SK-N-SH (cell line): ENCODE results near the gene PAN2. TPM values are rescaled to one million over a fixed set of nuclear protein-coding genes. Genes with fewer than 3 reads are reported as not detected.

Experiments
- CTCF ChIA-PET: fragments of 300-600, 350-600 bp; formaldehyde crosslinking; extraction: SDS; loops from one replicate; lab custom pipeline; 2021; lab: Yijun Ruan, JAX
- POLR2A ChIA-PET: fragments of 350-600 bp; sonication (Branson Sonifier 250); formaldehyde crosslinking; extraction: SDS; loops from one replicate; lab custom pipeline; 2020; ENCODE audit warnings: antibody characterized with exemption, inconsistent platforms; lab: Yijun Ruan, JAX
- DNase-seq: peaks from one replicate; pipeline ENCODE4 v3.0.0; 2012
- H2AFZ ChIP-seq: fragments of 200-600 bp; sonication (generic); 2 replicates; pipeline ENCODE4 v1.8.1; 2016; ENCODE audit warnings: antibody characterized with exemption, mild to moderate bottlenecking, low read depth
- H3F3A ChIP-seq: fragments of 200-600 bp; sonication (generic); replicated peaks from 2 replicates; pipeline ENCODE3; 2016; ENCODE audit warnings: antibody characterized with exemption, mild to moderate bottlenecking; ENCODE audit not compliant: insufficient read depth
- H3K27ac ChIP-seq, 2 experiments: fragments of 200-500 bp in 1 of 2; fragments of 200-600 bp in 1 of 2; sonication (Bioruptor generic) in 1 of 2; sonication (generic), shearing (Covaris generic) in 1 of 2; 2 replicates each; pipeline versions ENCODE4 v1.5.1 to v1.6.1; 2014 to 2016; ENCODE audit warnings: low read depth in 2 of 2, inconsistent platforms in 1 of 2, low read length in 1 of 2, mild to moderate bottlenecking in 1 of 2, mixed read lengths in 1 of 2
- H3K27me3 ChIP-seq: fragments of 200-600 bp; sonication (generic), shearing (Covaris generic); 2 replicates; pipeline ENCODE4 v1.6.1; 2016; ENCODE audit warnings: mixed run types; ENCODE audit not compliant: insufficient read depth
- H3K36me3 ChIP-seq, 2 experiments: fragments of 200-500 bp in 1 of 2; fragments of 200-600 bp in 1 of 2; sonication (Bioruptor generic) in 1 of 2; sonication (generic) in 1 of 2; replicated peaks in 1 of 2; 2 replicates each; pipeline versions ENCODE3 to v1.5.1; 2014 to 2016; ENCODE audit warnings: low read length in 1 of 2, mild to moderate bottlenecking in 1 of 2; ENCODE audit not compliant: insufficient read depth in 2 of 2, control insufficient read depth in 1 of 2
- H3K4me1 ChIP-seq, 2 experiments: fragments of 200-500 bp in 1 of 2; fragments of 200-600 bp in 1 of 2; sonication (Bioruptor generic) in 1 of 2; sonication (generic), shearing (Covaris generic) in 1 of 2; 2 replicates each; pipeline versions ENCODE4 v1.5.1 to v1.6.1; 2014 to 2016; ENCODE audit warnings: low read depth in 1 of 2, low read length in 1 of 2, mixed run types in 1 of 2; ENCODE audit not compliant: insufficient read depth in 2 of 2, control insufficient read depth in 1 of 2
- H3K4me2 ChIP-seq: fragments of 200-600 bp; sonication (generic), shearing (Covaris generic); 2 replicates; pipeline ENCODE4 v1.6.1; 2017; ENCODE audit warnings: mixed run types
- H3K4me3 ChIP-seq, 2 experiments: fragments of 200-500 bp in 1 of 2; fragments of 200-600 bp in 1 of 2; sonication (Bioruptor generic) in 1 of 2; sonication (generic), shearing (Covaris generic) in 1 of 2; 2 replicates each; pipeline versions ENCODE4 v1.5.1 to v1.8.1; 2014 to 2016; ENCODE audit warnings: low read depth in 2 of 2, inconsistent platforms in 1 of 2, low read length in 1 of 2, mild to moderate bottlenecking in 1 of 2, mixed read lengths in 1 of 2, moderate library complexity in 1 of 2
- H3K79me2 ChIP-seq: fragments of 200-600 bp; sonication (generic); 2 replicates; pipeline ENCODE4 v1.8.1; 2017; ENCODE audit warnings: mild to moderate bottlenecking; ENCODE audit not compliant: insufficient read depth
- H3K9ac ChIP-seq: fragments of 200-600 bp; sonication (generic); 2 replicates; pipeline ENCODE4 v1.6.1; 2017; ENCODE audit warnings: mixed run types
- H3K9me2 ChIP-seq: fragments of 200-600 bp; sonication (generic); 2 replicates; pipeline ENCODE4 v1.6.1; 2017; ENCODE audit warnings: mixed run types
- H3K9me3 ChIP-seq: fragments of 200-600 bp; sonication (generic); 2 replicates; pipeline ENCODE4 v1.6.1; 2017; ENCODE audit warnings: mixed run types, mild to moderate bottlenecking, moderate library complexity
- H4K20me1 ChIP-seq: fragments of 200-600 bp; sonication (generic); 2 replicates; pipeline ENCODE4 v1.6.1; 2017; ENCODE audit warnings: mild to moderate bottlenecking, mixed run types; ENCODE audit not compliant: insufficient read depth
- CHD2 ChIP-seq: fragments of 150-350 bp; IDR thresholded peaks from 2 replicates; pipeline ENCODE4 v1.6.1; 2018; ENCODE audit warnings: low read length; ENCODE audit not compliant: partially characterized antibody
- ELF1 ChIP-seq: IDR thresholded peaks from 2 replicates; pipeline ENCODE4 v1.4.0; 2012
- EP300 ChIP-seq, 2 experiments: IDR thresholded peaks; 2 replicates each; pipeline versions ENCODE4 v1.4.0 to v1.6.1; 2012; ENCODE audit warnings: borderline replicate concordance in 1 of 2, low read depth in 1 of 2, low read length in 1 of 2
- FOSL2 ChIP-seq: IDR thresholded peaks from 2 replicates; pipeline ENCODE4 v1.4.0; 2012; ENCODE audit warnings: low read depth, mild to moderate bottlenecking, moderate library complexity, borderline replicate concordance
- FOXJ3 ChIP-seq: sonication (generic); formaldehyde crosslinking; IDR thresholded peaks from 2 replicates; pipeline ENCODE4 v1.5.1; 2020; ENCODE audit warnings: mild to moderate bottlenecking, missing genetic modification reagents
- FOXM1 ChIP-seq: IDR thresholded peaks from 2 replicates; pipeline ENCODE4 v1.4.0; 2012; ENCODE audit warnings: low read depth, mild to moderate bottlenecking
- GABPA ChIP-seq: IDR thresholded peaks from 2 replicates; pipeline ENCODE4 v1.4.0; 2012; ENCODE audit warnings: low read depth, mild to moderate bottlenecking
- JUND ChIP-seq: IDR thresholded peaks from 2 replicates; pipeline ENCODE4 v1.4.0; 2012
- MXI1 ChIP-seq: IDR thresholded peaks from 2 replicates; pipeline ENCODE4 v1.6.1; 2012; ENCODE audit warnings: mild to moderate bottlenecking, low read depth, low read length, improper control_type of control experiment
- NRF1 ChIP-seq: IDR thresholded peaks from 2 replicates; pipeline ENCODE4 v1.6.1; 2012; ENCODE audit warnings: low read depth, mild to moderate bottlenecking, low read length
- POLR2AphosphoS5 ChIP-seq: IDR thresholded peaks from 2 replicates; pipeline ENCODE4 v1.6.1; 2012; ENCODE audit warnings: low read depth, low read length
- RAD21 ChIP-seq: IDR thresholded peaks from 2 replicates; pipeline ENCODE4 v1.6.1; 2012; ENCODE audit warnings: mild to moderate bottlenecking, low read length
- REST ChIP-seq: IDR thresholded peaks from 2 replicates; pipeline ENCODE4 v1.6.1; 2012; ENCODE audit warnings: mild to moderate bottlenecking, low read depth, low read length, moderate library complexity
- RFX5 ChIP-seq: IDR thresholded peaks from 2 replicates; pipeline ENCODE4 v1.6.1; 2012; ENCODE audit warnings: mild to moderate bottlenecking, improper control_type of control experiment, low read length
- TAF1 ChIP-seq: IDR thresholded peaks from 2 replicates; pipeline ENCODE4 v1.6.1; 2012; ENCODE audit warnings: low read depth, mild to moderate bottlenecking, low read length, moderate library complexity, borderline replicate concordance
- YY1 ChIP-seq: IDR thresholded peaks from 2 replicates; pipeline ENCODE4 v1.4.0; 2012; ENCODE audit warnings: low read depth, mild to moderate bottlenecking
- WGBS: methylation state at CpG from one replicate; pipeline ENCODE4 v1.1.6; 2017; ENCODE audit warnings: low lambda C conversion rate; 5-methylcytosine and 5-hydroxymethylcytosine counted together
- polyA plus RNA-seq, 3 experiments: library from polyadenylated mRNA; depleted of rRNA; stranded (reverse); fragments of >200 nt; gene quantifications; 2 replicates each; pipeline ENCODE4 v1.2.3, GENCODE V29; 2012
- TF ChIP-seq, protein P1 (sequence below): fragments of 200-600 bp; sonication (generic); IDR thresholded peaks from 2 replicates; pipeline ENCODE4 v1.6.1; 2017; ENCODE audit warnings: antibody characterized with exemption, mild to moderate bottlenecking, moderate library complexity
- TF ChIP-seq, protein P2 (sequence below): IDR thresholded peaks from 2 replicates; pipeline ENCODE4 v1.4.0; 2012; ENCODE audit warnings: low read depth, borderline replicate concordance
- TF ChIP-seq, protein P3 (sequence below): fragments of 150-350 bp; IDR thresholded peaks from 2 replicates; pipeline ENCODE4 v1.6.1; 2016; ENCODE audit warnings: mild to moderate bottlenecking, low read depth, low read length
- TF ChIP-seq, protein P4 (sequence below): IDR thresholded peaks from 2 replicates; pipeline ENCODE4 v1.4.0; 2012; ENCODE audit warnings: low read depth
- TF ChIP-seq, protein P5 (sequence below): fragments of 150-350 bp; IDR thresholded peaks from 2 replicates; pipeline ENCODE4 v1.6.1; 2017; ENCODE audit warnings: antibody characterized with exemption, low read length, low read depth, borderline replicate concordance

PAN2 gene
- polyA plus RNA-seq, 1 of the 3 experiments (the other 2 are of a cell fraction): 37.1 TPM

GRCh38 chr12:56359851-56360767, 26.3 kb upstream of the PAN2 start, which contains the start of gene STAT2:
TSS of gene STAT2 (minus strand) at chr12:56360107. CDS start at chr12:56356571, 3,536 bp downstream.
- H3K79me2 ChIP-seq: peaks cover 29% of the 10 kb centered on the region
- POLR2A ChIA-PET: interaction anchor here (0.6 to 2.9 kb wide), 12 partner anchors 21 to 404 kb away, joined by 3 to 26 read pairs (median 4); partner anchors contain the start of genes CNPY2, COQ10A, PA2G4 and PAN2
- no peaks in the 10 kb centered on the region for H3K9me2 ChIP-seq
- H4K20me1 ChIP-seq: no peaks in the 10 kb centered on the region; the same call in 1 of the 2 replicates
- H3K36me3 ChIP-seq: peaks cover 15 to 16% of the 10 kb centered on the region in 2 experiments
- H3F3A ChIP-seq: peaks cover 6% of the 10 kb centered on the region
- WGBS: 2% methylated on average over 54 of the region's 54 CpGs
- H3K27ac ChIP-seq: peak within 1 kb of the TSS; percentile 79 to 80
- H3K27me3 ChIP-seq: no peaks in the 10 kb centered on the region
- peak within 1 kb of the TSS; percentile 81 to 82 for H3K4me3 ChIP-seq
- peak; percentile 93 for DNase-seq
- H3K9ac ChIP-seq: peak within 1 kb of the TSS; percentile 80
- H3K4me1 ChIP-seq: peaks cover 0 to 9% of the 10 kb centered on the region in 2 experiments; a peak in 1 of 4 replicates
- H3K9me3 ChIP-seq: no peaks in the 10 kb centered on the region
- CTCF ChIA-PET: interaction anchor here (0.6 to 1.9 kb wide), 8 partner anchors 9 to 171 kb away, joined by 3 to 7 read pairs (median 3); partner anchors contain the start of genes RNF41 and SMARCC2
- H2AFZ ChIP-seq: peak within 1 kb of the TSS; percentile 84
- peak within 1 kb of the TSS; percentile 84 for H3K4me2 ChIP-seq
- TF ChIP-seq, protein P1, sequence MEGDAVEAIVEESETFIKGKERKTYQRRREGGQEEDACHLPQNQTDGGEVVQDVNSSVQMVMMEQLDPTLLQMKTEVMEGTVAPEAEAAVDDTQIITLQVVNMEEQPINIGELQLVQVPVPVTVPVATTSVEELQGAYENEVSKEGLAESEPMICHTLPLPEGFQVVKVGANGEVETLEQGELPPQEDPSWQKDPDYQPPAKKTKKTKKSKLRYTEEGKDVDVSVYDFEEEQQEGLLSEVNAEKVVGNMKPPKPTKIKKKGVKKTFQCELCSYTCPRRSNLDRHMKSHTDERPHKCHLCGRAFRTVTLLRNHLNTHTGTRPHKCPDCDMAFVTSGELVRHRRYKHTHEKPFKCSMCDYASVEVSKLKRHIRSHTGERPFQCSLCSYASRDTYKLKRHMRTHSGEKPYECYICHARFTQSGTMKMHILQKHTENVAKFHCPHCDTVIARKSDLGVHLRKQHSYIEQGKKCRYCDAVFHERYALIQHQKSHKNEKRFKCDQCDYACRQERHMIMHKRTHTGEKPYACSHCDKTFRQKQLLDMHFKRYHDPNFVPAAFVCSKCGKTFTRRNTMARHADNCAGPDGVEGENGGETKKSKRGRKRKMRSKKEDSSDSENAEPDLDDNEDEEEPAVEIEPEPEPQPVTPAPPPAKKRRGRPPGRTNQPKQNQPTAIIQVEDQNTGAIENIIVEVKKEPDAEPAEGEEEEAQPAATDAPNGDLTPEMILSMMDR: no peak
- TF ChIP-seq GABPA (peak; percentile 86), FOXM1 (no peak; the same call in 1 of the 2 replicates), JUND (no peak), RAD21 (no peak), FOXJ3 (CRISPR knock-in tag) (no peak), NRF1 (peak; percentile 59), CHD2 (peak; percentile 63), FOSL2 (no peak), POLR2AphosphoS5 (peak; percentile 75), YY1 (peak; percentile 28; the same call in 1 of the 2 replicates), REST (no peak), TAF1 (peak; percentile 56; the same call in 1 of the 2 replicates), MXI1 (peak; percentile 99), RFX5 (peak; percentile 80; the same call in 1 of the 2 replicates), ELF1 (peak; percentile 70), EP300 (IDR thresholded peaks at IDR 0.05; ENCODE audit: borderline replicate concordance in 1 of 2, low read depth in 1 of 2, low read length in 1 of 2) (peak; percentile 3 to 60; a peak in 3 of 4 replicates)
- TF ChIP-seq, protein P2, sequence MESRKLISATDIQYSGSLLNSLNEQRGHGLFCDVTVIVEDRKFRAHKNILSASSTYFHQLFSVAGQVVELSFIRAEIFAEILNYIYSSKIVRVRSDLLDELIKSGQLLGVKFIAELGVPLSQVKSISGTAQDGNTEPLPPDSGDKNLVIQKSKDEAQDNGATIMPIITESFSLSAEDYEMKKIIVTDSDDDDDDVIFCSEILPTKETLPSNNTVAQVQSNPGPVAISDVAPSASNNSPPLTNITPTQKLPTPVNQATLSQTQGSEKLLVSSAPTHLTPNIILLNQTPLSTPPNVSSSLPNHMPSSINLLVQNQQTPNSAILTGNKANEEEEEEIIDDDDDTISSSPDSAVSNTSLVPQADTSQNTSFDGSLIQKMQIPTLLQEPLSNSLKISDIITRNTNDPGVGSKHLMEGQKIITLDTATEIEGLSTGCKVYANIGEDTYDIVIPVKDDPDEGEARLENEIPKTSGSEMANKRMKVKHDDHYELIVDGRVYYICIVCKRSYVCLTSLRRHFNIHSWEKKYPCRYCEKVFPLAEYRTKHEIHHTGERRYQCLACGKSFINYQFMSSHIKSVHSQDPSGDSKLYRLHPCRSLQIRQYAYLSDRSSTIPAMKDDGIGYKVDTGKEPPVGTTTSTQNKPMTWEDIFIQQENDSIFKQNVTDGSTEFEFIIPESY: 0 out of 2 replicates have a peak, but pooled peaks have one; percentile 19
- TF ChIP-seq, protein P3, sequence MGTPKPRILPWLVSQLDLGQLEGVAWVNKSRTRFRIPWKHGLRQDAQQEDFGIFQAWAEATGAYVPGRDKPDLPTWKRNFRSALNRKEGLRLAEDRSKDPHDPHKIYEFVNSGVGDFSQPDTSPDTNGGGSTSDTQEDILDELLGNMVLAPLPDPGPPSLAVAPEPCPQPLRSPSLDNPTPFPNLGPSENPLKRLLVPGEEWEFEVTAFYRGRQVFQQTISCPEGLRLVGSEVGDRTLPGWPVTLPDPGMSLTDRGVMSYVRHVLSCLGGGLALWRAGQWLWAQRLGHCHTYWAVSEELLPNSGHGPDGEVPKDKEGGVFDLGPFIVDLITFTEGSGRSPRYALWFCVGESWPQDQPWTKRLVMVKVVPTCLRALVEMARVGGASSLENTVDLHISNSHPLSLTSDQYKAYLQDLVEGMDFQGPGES: no peak; the same call in none of the 2 replicates
- TF ChIP-seq, protein P4, sequence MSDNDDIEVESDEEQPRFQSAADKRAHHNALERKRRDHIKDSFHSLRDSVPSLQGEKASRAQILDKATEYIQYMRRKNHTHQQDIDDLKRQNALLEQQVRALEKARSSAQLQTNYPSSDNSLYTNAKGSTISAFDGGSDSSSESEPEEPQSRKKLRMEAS: peak; percentile 93
- TF ChIP-seq, protein P5, sequence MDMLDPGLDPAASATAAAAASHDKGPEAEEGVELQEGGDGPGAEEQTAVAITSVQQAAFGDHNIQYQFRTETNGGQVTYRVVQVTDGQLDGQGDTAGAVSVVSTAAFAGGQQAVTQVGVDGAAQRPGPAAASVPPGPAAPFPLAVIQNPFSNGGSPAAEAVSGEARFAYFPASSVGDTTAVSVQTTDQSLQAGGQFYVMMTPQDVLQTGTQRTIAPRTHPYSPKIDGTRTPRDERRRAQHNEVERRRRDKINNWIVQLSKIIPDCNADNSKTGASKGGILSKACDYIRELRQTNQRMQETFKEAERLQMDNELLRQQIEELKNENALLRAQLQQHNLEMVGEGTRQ: no peak
